Upper lobe of left lung (tissue), 4 donors: Measurements from ENCODE around the gene DPYD.

Source experiments
- POLR2A ChIP-seq, 4 donors: fragments of 450-650 bp; IDR thresholded peaks; one replicate each; pipeline ENCODE4 v1.5.1; 2016 to 2017; ENCODE audit warnings: antibody characterized with exemption in 4 of 4, mild to moderate bottlenecking in 2 of 4
- POLR2AphosphoS5 ChIP-seq, 2 donors: sonication (generic); formaldehyde crosslinking; IDR thresholded peaks; one replicate each; pipeline ENCODE4 v1.5.1; 2017; ENCODE audit warnings: antibody characterized with exemption in 2 of 2
- TF ChIP-seq, protein P1 (sequence below), 6 experiments: fragments of 450-650 bp in 4 of 6; fragments of 200-600 bp in 2 of 6; sonication (generic) in 2 of 6; IDR thresholded peaks; one replicate each; pipeline ENCODE4 v1.5.1; 2016 to 2019; ENCODE audit warnings: antibody characterized with exemption in 6 of 6

DNA sequence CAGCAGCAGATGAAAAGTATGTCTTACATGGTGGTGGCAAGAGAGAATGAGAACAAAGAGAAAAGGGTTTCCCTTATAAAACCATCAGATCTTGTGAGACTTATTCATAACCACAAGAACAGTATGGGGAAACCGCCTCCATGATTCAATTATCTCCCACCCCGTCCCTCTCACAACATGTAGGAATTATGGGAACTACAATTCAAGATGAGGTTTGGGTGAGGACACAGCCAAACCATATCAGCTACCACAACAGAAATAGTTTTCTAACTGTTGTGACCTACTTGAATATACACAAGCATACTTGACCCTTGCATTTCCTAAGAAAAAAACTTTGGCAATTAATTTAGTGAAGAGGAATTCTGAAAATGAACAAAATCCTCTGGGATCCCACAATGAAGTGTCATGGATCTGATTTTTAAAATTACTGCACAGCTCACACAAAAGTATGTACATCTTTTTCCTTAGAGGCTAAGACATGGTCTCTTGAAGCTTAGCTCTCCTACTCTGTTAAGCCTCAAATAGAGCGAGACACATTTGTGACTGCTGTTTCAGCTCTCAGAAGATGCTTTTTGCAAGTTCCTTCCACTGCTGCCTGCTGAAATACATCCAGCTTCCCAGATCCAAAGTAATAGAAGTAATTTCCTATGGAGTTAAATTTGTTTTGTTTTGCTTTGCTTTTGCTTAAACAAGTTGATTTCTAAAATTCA is 265.8 kb downstream of the DPYD start:
- TF ChIP-seq POLR2AphosphoS5 (IDR thresholded peaks at IDR 0.05) (no peak), POLR2A (IDR thresholded peaks at IDR 0.05) (no peak)
- TF ChIP-seq, protein P1, sequence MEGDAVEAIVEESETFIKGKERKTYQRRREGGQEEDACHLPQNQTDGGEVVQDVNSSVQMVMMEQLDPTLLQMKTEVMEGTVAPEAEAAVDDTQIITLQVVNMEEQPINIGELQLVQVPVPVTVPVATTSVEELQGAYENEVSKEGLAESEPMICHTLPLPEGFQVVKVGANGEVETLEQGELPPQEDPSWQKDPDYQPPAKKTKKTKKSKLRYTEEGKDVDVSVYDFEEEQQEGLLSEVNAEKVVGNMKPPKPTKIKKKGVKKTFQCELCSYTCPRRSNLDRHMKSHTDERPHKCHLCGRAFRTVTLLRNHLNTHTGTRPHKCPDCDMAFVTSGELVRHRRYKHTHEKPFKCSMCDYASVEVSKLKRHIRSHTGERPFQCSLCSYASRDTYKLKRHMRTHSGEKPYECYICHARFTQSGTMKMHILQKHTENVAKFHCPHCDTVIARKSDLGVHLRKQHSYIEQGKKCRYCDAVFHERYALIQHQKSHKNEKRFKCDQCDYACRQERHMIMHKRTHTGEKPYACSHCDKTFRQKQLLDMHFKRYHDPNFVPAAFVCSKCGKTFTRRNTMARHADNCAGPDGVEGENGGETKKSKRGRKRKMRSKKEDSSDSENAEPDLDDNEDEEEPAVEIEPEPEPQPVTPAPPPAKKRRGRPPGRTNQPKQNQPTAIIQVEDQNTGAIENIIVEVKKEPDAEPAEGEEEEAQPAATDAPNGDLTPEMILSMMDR (IDR thresholded peaks at IDR 0.05), result no peak
